C4-2B (cell line): ENCODE measurements around the gene SLC30A1.

Experiments used
- CTCF ChIP-seq: fragments of 450-650 bp; conservative IDR thresholded peaks from 2 replicates; pipeline ENCODE4 v1.5.1; 2017; ENCODE audit warnings: mild to moderate bottlenecking
- ZFX ChIP-seq: fragments of 450-650 bp; IDR thresholded peaks from 2 replicates; pipeline ENCODE4 v1.6.1; 2017

GRCh38 chr1:211553549-211553948 lies 25.4 kb downstream of the SLC30A1 start:
- TF ChIP-seq CTCF (no peak), ZFX (no peak)
